HEK293 (cell line): Measurements from ENCODE around the gene SNRPB2.

Experiments used
- CTCF ChIA-PET: fragments of 350-600 bp; formaldehyde crosslinking; extraction: SDS; loops from one replicate; lab custom pipeline; 2021; ENCODE audit warnings: antibody characterized with exemption; lab: Yijun Ruan, JAX
- POLR2A ChIA-PET: fragments of 300-600 bp; formaldehyde crosslinking; extraction: SDS; loops from one replicate; lab custom pipeline; 2020; ENCODE audit warnings: antibody characterized with exemption, inconsistent platforms; lab: Yijun Ruan, JAX
- H3K27ac ChIP-seq: fragments of 200-500 bp; sonication (Bioruptor generic); 2 replicates; pipeline ENCODE4 v1.5.1; 2014; ENCODE audit warnings: low read depth, low read length, control low read depth, inconsistent platforms; ENCODE audit errors: extremely low read depth
- H3K36me3 ChIP-seq, 2 experiments: fragments of 200-500 bp in 1 of 2; sonication (Bioruptor generic) in 1 of 2; 1 replicate in 1 of 2; 2 replicates in 1 of 2; pipeline ENCODE4 v1.5.1; 2014 to 2017; ENCODE audit warnings: inconsistent platforms in 2 of 2, low read length in 2 of 2; ENCODE audit not compliant: control insufficient read depth in 2 of 2, insufficient read depth in 1 of 2
- H3K4me1 ChIP-seq: fragments of 200-500 bp; sonication (Bioruptor generic); 2 replicates; pipeline ENCODE4 v1.5.1; 2014; ENCODE audit warnings: mild to moderate bottlenecking, low read length, inconsistent platforms; ENCODE audit not compliant: control insufficient read depth, insufficient read depth
- H3K4me3 ChIP-seq: 2 replicates; pipeline ENCODE4 v1.5.1; 2011; ENCODE audit warnings: low read depth, mild to moderate bottlenecking, control low read depth, low read length, moderate library complexity
- H3K9me3 ChIP-seq: fragments of 200-500 bp; sonication (Bioruptor generic); 2 replicates; pipeline ENCODE4 v1.5.1; 2014; ENCODE audit warnings: low read depth, low read length, inconsistent platforms; ENCODE audit not compliant: control insufficient read depth, insufficient read depth
- RBAK ChIP-seq: fragments of 450-650 bp; formaldehyde crosslinking; IDR thresholded peaks from 2 replicates; pipeline ENCODE4 v1.5.1; 2016; ENCODE audit warnings: missing biosample characterization, missing genetic modification characterization
- SCRT2 ChIP-seq: fragments of 450-650 bp; formaldehyde crosslinking; IDR thresholded peaks from 2 replicates; pipeline ENCODE4 v1.5.1; 2016; ENCODE audit warnings: missing biosample characterization, missing genetic modification characterization
- TCF7L2 ChIP-seq: IDR thresholded peaks from 2 replicates; pipeline ENCODE4 v1.6.1; 2011; ENCODE audit warnings: low read depth, mild to moderate bottlenecking, inconsistent platforms, low read length, moderate library complexity, borderline replicate concordance
- YY2 ChIP-seq: fragments of 450-650 bp; formaldehyde crosslinking; IDR thresholded peaks from 2 replicates; pipeline ENCODE4 v1.5.1; 2016; ENCODE audit warnings: missing biosample characterization, missing genetic modification characterization
- ZBTB17 ChIP-seq: fragments of 450-650 bp; formaldehyde crosslinking; IDR thresholded peaks from 2 replicates; pipeline ENCODE4 v1.5.1; 2016; ENCODE audit warnings: missing biosample characterization, missing genetic modification characterization
- ZBTB21 ChIP-seq: fragments of 450-650 bp; formaldehyde crosslinking; IDR thresholded peaks from 2 replicates; pipeline ENCODE4 v1.5.1; 2017; ENCODE audit warnings: missing biosample characterization, missing genetic modification characterization
- ZNF223 ChIP-seq: fragments of 450-650 bp; formaldehyde crosslinking; IDR thresholded peaks from 2 replicates; pipeline ENCODE4 v1.5.1; 2016; ENCODE audit warnings: missing biosample characterization, missing genetic modification characterization
- ZNF248 ChIP-seq: fragments of 450-650 bp; formaldehyde crosslinking; IDR thresholded peaks from 2 replicates; pipeline ENCODE4 v1.5.1; 2017; ENCODE audit warnings: missing biosample characterization, missing genetic modification characterization
- ZNF266 ChIP-seq: fragments of 450-650 bp; formaldehyde crosslinking; IDR thresholded peaks from 2 replicates; pipeline ENCODE4 v1.5.1; 2016; ENCODE audit warnings: missing biosample characterization, missing genetic modification characterization, low read depth
- ZNF37A ChIP-seq: fragments of 450-650 bp; IDR thresholded peaks from 2 replicates; pipeline ENCODE4 v1.5.1; 2018; ENCODE audit warnings: missing biosample characterization, missing genetic modification characterization
- ZNF433 ChIP-seq: fragments of 450-650 bp; formaldehyde crosslinking; IDR thresholded peaks from 2 replicates; pipeline ENCODE4 v1.5.1; 2016; ENCODE audit warnings: missing biosample characterization, missing genetic modification characterization, low read depth
- ZNF555 ChIP-seq: fragments of 450-650 bp; formaldehyde crosslinking; conservative IDR thresholded peaks from 2 replicates; pipeline ENCODE4 v1.5.1; 2017; ENCODE audit warnings: missing biosample characterization, mild to moderate bottlenecking, missing genetic modification characterization, inconsistent platforms
- ZNF558 ChIP-seq: fragments of 450-650 bp; formaldehyde crosslinking; IDR thresholded peaks from 2 replicates; pipeline ENCODE4 v1.5.1; 2016; ENCODE audit warnings: missing biosample characterization, missing genetic modification characterization
- ZNF623 ChIP-seq: fragments of 450-650 bp; formaldehyde crosslinking; IDR thresholded peaks from 2 replicates; pipeline ENCODE4 v1.5.1; 2016; ENCODE audit warnings: missing biosample characterization, missing genetic modification characterization
- ZNF76 ChIP-seq: fragments of 450-650 bp; formaldehyde crosslinking; IDR thresholded peaks from 2 replicates; pipeline ENCODE4; 2016; ENCODE audit warnings: low read depth, missing biosample characterization, missing genetic modification characterization, borderline replicate concordance
- ZNF837 ChIP-seq: fragments of 450-650 bp; formaldehyde crosslinking; IDR thresholded peaks from 2 replicates; pipeline ENCODE4 v1.5.1; 2016; ENCODE audit warnings: missing biosample characterization, missing genetic modification characterization
- ZSCAN18 ChIP-seq: fragments of 450-650 bp; formaldehyde crosslinking; IDR thresholded peaks from 2 replicates; pipeline ENCODE4 v1.5.1; 2016; ENCODE audit warnings: missing biosample characterization, missing genetic modification characterization
- TF ChIP-seq, protein P1 (sequence below): fragments of 450-650 bp; formaldehyde crosslinking; IDR thresholded peaks from 2 replicates; pipeline ENCODE4 v1.5.1; 2016; ENCODE audit warnings: missing biosample characterization, missing genetic modification characterization

SNRPB2 gene

GRCh38 chr20:16710781-16711180 lies 19.0 kb upstream of the SNRPB2 start:
- no peaks in the 10 kb centered on the region for H3K36me3 ChIP-seq
- TF ChIP-seq ZBTB21 (tag by site-specific recombination) (no peak), SCRT2 (tag by site-specific recombination) (no peak), RBAK (tag by site-specific recombination) (no peak), ZNF266 (no peak), ZBTB17 (tag by site-specific recombination) (no peak), ZNF837 (no peak), ZNF37A (tag by site-specific recombination) (no peak)
- TF ChIP-seq, protein P1, sequence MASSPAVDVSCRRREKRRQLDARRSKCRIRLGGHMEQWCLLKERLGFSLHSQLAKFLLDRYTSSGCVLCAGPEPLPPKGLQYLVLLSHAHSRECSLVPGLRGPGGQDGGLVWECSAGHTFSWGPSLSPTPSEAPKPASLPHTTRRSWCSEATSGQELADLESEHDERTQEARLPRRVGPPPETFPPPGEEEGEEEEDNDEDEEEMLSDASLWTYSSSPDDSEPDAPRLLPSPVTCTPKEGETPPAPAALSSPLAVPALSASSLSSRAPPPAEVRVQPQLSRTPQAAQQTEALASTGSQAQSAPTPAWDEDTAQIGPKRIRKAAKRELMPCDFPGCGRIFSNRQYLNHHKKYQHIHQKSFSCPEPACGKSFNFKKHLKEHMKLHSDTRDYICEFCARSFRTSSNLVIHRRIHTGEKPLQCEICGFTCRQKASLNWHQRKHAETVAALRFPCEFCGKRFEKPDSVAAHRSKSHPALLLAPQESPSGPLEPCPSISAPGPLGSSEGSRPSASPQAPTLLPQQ = no peak
- CTCF ChIA-PET = interaction anchor here (0.9 kb wide), 1 partner anchor 192 kb away, joined by 3 read pairs; no protein-coding TSS in a partner anchor
- no peak overlapping the region for H3K27ac ChIP-seq
- no peak overlapping the region for H3K4me3 ChIP-seq
- POLR2A ChIA-PET = no interaction called here
- H3K4me1 ChIP-seq = peaks cover 3% of the 10 kb centered on the region; the same call in 1 of the 2 replicates
- H3K9me3 ChIP-seq = no peaks in the 10 kb centered on the region

GRCh38 chr20:16711661-16712258 lies 18.1 kb upstream of the SNRPB2 start:
- POLR2A ChIA-PET = no interaction called here
- TF ChIP-seq ZSCAN18 (no peak), ZNF223 (tag by site-specific recombination) (no peak), ZNF76 (tag by site-specific recombination) (no peak), ZNF623 (tag by site-specific recombination) (no peak)
- Histone ChIP-seq H3K36me3 (no peaks in the 10 kb centered on the region), H3K4me1 (peaks cover 3% of the 10 kb centered on the region; the same call in 1 of the 2 replicates), H3K4me3 (no peak overlapping the region), H3K27ac (no peak overlapping the region), H3K9me3 (no peaks in the 10 kb centered on the region)
- CTCF ChIA-PET = no interaction called here

DNA sequence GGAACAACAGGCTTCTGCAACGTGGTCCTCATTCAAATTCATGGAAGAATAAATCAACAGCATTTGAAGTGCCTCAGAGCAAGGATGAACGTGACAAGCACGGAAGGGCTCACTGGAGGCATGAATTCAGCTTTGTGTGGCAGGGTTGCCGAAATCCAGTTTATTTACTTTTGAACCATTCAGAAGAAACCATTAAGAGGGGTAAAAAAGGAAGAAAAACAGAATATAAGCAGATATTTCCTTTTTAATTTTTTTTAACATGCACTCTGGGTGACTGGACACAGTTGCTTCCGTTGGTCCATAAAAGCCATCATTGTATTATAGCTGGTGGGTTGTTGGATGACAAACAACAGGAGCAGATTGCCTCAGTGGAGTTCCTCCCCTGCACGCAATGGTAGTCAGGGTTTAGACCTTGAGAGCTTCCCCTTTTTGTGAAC lies 17.3 kb upstream of the SNRPB2 start:
- no peaks in the 10 kb centered on the region for H3K36me3 ChIP-seq
- H3K4me1 ChIP-seq = peaks cover 3% of the 10 kb centered on the region; the same call in 1 of the 2 replicates
- H3K27ac ChIP-seq = no peak overlapping the region
- ChIA-PET POLR2A (no interaction called here), CTCF (no interaction called here)
- no peaks in the 10 kb centered on the region for H3K9me3 ChIP-seq
- TF ChIP-seq TCF7L2 = no peak
- no peak for TF ChIP-seq ZNF248 (tag by site-specific recombination)
- TF ChIP-seq ZNF555 (tag by site-specific recombination) = no peak
- no peak for TF ChIP-seq ZNF558
- no peak for TF ChIP-seq ZNF433 (tag by site-specific recombination)
- TF ChIP-seq YY2 (tag by site-specific recombination) = no peak
- H3K4me3 ChIP-seq = no peak overlapping the region
